KBM-7 (cell line): Measurements from ENCODE around the gene HIVEP2.

Experiments
- DNase-seq: peaks from one replicate; pipeline ENCODE4 v3.0.0-alpha.2; 2015
- in situ Hi-C: fragments of 300-500 bp; cut with MboI; formaldehyde crosslinking; loops from 2 replicates; pipeline ENCODE4 v1.14.3; 2020; ENCODE audit warnings: low sequenced_read_pairs, low pct_unique_long_range_greater_than_20kb, mixed read lengths

The HIVEP2 gene

DNA sequence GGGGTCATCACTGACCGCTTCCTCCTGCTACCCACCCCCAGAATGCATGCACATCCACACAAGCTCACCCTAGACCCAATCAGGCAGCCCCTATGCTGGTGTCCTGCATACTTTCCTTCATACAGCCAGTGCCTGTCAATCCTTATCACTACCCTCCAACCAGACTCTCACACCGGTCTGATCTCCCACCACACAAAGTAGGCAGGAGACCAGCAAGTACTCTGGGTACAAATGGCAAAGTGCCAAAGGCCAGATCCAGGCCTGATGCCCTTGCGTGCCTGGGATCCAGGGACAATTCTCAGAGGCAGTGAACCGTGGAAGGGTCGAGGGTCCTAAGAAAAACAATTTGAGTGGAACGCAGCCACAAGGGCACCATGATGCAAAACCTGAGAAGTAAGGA is 114.2 kb downstream of the HIVEP2 start:
- in situ Hi-C loops = no loop called here
- no peak for DNase-seq

DNA sequence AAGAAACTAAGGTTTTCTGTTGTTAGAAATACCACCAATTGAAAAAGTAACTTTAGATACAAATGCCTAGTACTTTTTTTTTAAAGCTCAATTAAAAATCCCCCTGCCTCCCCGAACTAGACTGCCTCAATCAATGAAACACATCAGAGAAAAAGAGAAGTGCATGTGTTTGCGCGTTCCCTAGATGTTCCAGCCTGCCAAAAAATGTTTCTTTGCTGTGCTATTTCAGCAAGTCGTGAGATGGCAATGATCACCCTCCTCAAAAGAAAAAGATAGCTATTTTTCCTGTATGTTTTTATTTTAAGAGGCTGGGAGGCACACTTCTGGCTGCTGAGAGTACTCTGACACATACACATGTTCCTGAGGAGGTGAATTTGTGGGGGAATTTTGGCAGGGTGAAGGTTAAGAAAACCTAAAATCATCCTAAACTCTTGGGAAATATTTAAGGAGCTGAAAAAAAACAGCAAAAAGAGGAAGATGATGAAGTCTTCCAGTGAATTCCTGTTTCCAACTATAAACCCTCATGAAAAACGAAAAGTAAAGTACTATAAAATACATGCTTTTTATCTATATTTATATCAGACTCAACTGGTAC is 114.8 kb downstream of the HIVEP2 start:
- in situ Hi-C loops = no loop called here
- no peak for DNase-seq

DNA sequence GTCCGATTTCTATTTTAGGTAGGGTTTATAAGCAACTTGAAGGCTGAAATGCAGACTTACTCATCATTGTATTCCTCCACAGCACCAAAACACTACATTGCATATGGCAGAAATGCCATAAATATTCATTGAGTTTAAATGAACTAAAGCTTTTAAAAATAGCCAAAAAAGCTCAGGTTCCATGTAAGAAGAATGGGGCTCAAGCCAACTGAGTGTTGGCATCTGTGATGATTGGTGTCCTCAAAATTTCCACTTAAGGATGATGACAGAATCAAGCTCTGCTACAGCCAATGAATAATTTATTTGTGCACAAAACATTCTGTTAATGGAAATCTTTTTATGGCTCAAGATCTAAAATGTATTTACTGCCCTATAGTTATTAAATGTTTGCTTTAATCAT is 115.4 kb downstream of the HIVEP2 start:
- DNase-seq = no peak
- in situ Hi-C loops = no loop called here

DNA sequence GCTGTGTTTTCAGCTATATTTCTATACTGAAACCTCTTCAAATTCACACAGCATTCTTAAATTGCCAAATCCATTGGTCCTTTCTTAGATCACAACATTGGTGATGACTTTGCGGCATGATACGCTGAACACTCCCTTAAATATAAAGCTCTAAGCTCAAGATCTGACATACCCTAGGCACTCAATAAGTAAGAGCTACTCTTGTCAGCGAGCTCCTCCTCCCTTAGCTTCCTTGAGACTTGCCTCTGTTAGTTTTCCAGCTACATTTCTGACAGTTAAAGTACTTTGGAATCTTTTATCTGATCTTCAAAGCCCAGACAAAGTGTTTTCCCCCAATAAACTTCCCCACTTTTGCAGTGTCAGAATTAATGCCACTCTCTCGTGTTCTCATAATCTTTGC is 117.0 kb downstream of the HIVEP2 start:
- no peak for DNase-seq
- in situ Hi-C loops = no loop called here

DNA sequence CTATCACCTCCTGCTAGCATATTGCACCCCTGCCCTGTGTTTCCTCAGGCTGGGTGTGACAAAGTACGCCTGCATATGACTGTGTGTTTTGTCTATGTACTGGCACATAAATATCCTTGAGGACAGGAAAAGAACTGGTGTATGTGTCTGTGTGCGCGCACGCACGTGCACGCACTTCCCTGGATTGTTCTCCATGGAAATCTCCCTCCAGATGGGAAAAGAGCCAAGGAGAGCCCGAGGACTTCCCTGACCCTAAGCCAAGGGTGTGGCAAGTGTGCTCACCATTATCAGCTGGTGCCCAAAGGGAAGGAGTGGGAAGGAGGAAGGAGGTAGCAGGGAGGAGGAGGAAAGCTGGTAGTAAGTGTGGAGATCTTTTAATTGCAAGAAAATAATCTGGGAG is 117.6 kb downstream of the HIVEP2 start:
- DNase-seq = no peak
- in situ Hi-C loops = no loop called here

DNA sequence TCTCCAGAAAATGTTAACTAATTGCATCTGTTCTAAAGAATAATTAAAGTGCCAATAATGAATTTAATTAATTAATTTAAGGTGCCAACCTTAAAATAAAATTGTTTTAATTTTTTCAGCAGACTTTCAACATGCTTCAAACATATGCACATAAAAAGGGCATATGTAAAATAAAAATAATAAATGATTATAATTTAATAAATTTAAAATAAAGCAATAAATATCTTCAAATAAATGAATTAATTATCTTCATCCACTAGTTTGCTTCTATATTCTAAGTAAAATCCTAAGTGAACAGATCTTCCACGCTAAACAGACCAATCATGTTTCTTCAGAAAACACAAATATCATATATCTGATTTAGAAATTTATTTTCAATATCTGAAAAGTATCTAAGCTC is 119.2 kb downstream of the HIVEP2 start:
- DNase-seq = no peak
- in situ Hi-C loops = no loop called here

DNA sequence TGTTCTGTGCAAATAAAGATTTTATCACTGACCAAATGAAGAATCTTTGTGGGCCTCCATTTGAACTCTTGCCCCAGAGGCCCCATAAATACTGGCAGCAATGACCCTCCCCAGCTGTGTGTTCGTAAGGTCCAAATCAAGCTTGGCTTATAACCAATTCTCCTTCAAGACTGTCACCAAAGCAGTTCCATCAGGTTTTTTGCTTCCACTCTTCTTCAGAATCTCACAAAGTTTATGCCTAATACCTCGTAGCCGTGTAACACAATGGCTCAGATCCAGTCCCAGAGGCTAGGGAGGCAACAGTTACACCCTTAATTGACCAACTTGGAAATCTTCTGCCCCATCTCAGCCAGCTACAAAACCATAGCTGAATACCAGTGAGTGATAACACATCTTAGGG is 120.5 kb downstream of the HIVEP2 start:
- in situ Hi-C loops = no loop called here
- DNase-seq = no peak

DNA sequence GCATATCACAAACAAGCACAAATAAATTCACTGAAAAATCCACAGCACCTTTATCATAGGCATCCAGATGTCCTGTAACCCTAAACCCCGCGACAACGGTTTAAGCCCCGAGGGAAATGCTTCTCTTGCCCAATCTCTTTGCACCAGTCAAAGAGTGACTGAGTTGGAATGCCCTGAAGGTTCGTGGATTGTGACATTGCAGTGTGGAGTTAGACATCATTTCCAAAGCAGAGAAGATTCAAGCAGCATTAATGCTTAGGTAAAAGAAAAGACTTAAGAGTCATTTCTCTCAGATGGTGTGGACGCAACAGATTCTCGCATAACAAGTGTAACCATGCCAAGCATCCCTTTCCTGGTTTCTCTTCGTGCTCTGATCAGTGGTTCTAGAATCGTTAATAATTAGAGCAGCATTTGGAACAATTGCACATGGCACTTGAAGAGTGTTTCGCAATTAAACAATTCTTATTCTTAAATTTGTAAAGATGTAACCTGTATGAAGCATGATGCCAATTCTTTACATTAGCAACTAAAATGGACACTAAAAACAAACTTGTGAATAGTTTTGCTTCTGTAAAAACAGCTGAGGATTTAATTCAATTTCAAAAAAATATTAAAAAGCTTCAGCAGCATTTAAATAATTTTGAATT is 121.6 kb downstream of the HIVEP2 start:
- in situ Hi-C loops = no loop called here
- DNase-seq = no peak

DNA sequence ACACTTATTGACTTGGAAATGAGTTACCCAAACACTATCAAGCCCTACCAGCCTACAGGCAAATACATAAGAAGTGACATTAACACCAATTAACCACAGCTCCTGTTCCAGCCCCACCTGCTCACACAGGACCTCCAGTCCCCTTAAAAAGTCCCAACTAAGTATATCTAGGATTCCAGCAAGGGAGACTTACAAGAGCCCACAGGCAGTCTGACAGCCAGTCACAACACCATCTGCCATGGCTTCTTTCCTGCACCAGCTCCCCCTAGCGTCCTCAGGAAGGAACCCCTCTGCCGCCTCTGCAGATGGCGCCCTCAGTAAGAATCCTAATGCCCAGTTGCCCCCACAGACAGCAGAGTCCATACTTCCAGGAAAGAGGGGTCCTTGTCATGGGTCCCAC is 122.1 kb downstream of the HIVEP2 start:
- DNase-seq = peak; percentile 47
- in situ Hi-C loops = no loop called here

DNA sequence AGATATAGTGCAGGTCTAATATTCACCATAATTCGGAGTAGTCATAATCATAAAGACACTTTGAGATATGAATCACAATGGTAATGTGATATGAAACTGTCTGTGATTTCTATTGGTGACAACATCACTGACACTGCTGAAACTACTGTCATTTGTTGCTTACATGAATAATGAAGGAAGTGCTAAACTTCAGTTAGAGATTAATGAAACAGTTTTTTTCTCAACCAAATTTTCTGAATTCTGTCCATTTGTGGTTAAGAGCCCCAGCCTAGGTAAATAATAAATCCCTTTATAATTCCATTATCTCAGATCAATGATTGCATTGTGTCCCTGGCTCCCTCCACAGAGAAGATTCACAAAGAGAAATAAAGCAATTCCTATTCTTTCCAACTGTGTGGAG is 122.6 kb downstream of the HIVEP2 start:
- in situ Hi-C loops = no loop called here
- DNase-seq = no peak

DNA sequence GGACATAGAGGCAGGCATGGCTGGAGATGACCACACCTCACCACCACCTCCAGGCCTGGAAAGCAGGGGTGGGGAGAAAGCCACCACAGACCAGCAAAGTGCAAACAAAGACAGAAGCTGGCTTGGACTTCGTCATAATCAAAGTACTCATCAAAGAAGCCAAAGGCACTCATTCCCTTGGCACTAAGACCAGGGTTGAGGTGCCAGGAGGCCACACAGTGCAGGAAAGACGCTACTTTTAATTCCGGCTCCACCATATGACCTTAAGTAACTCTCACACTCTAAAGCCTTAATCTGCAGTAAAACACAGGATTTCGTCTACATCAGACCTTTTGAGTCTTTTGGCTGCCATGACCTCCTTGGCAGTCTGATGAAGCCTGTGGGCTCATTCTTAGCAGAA is 123.1 kb downstream of the HIVEP2 start:
- in situ Hi-C loops = no loop called here
- DNase-seq = no peak

DNA sequence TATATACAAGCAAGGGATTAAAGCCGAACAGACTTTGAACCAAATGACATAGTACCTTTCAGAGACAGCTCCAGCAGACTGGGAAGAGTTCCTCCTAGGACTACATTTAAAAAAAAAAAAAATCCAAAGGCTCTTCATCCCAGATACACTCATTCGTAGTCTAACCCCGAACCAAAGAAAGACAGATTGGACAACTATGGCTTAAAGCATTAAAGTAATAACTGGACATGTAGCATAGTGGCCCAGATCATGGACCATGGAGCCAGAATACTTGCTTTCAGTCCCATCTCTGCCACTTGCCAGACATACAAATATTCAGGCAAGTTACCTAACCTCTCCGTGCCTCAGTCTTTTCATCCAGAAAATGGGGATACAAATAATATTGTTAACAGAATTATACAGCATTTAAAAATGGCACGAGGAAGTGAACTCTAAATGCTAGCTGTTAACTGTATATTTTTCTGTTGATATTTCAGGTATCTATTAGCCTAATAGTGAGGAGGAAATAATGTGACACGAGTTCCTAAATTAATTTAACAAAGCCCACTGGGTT is 123.7 kb downstream of the HIVEP2 start:
- in situ Hi-C loops = no loop called here
- no peak for DNase-seq

DNA sequence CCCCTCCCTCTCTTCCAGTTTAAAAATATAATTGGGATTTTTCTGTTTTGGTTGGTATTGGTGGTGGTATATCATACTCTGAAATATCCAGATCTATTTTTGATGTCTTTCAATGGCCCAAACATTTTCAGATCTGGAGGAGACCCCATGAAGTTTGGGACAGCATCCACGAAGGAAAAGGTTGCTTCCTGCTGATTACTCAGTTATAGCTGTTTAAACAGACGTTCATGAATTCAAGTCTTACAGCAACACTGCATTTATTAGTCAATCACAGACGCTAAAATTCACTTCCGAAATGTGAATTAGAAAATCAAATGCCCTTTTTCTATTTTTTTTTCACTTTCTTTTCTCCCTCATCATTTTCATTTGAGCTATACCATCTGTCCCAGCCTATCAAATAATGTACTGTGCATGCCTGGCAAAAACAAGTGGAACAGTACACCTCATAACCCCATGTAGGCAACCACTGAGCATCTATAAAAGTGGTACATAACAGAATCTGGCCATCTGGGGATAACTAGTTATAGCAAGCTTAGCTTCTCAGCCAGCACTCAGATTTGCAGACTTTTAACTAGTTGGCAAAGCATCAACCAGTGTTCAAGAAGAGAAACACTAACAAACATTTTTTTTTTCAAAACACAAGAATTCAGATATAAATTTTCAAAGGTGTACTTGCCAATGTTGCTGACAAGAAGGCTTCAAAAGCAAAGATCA is 124.5 kb downstream of the HIVEP2 start:
- no peak for DNase-seq
- in situ Hi-C loops = no loop called here

DNA sequence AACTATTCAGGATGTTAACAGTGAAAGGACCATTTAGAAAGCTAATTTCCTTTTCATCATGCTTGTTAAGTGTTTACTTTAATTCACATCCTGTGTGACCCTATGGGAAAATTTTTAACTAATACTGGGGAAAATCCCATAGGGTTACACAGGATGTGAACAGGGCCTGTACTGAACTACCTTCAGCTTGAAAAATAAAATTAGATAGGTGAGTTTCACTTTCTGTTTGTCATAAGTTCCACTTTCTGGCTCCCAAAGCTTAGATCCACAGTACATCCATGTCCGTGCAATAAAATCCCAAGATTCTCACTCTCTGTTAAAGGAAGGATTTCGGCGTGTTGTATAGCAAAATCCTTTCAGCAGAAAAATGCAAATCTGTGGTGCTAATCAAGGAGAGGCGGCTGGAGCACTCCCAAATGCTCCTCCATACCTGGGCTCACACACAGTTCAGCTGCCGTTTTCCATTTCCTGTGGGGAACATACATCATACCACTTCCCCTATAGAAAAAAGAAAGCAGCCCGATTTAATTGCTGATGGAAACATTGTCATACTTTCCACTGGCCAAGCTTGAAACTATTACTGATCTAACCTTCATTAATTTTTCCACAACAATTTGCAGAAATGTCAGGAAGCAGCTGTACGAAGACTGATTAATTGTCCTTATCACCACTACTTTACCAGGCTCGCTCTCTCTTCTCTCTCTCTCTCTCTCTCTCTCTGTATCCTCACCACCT is 125.2 kb downstream of the HIVEP2 start:
- DNase-seq = peak; percentile 77

DNA sequence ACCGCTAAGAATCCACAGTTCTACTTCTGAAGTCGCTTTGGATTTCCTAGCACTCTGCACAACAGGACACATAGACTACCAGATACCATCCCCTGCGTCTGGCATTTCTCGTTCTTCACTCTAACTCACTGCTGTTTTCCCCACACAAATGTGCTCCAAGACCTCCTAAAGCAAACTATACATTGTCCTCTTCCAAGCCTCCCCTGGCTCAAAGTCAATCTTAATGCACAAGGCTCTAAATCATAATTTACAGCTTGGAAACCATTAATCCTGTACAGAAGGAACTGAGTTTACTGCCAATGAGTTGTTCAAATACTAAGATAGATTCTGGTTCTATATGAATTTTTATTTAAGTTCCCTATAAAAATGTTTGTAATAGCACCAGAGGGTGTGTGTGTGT is 128.5 kb downstream of the HIVEP2 start:
- DNase-seq = no peak
- in situ Hi-C loops = no loop called here

More for the DNA sequence above, 125.2 kb downstream of the HIVEP2 start:
- in situ Hi-C loops = no loop called here

DNA sequence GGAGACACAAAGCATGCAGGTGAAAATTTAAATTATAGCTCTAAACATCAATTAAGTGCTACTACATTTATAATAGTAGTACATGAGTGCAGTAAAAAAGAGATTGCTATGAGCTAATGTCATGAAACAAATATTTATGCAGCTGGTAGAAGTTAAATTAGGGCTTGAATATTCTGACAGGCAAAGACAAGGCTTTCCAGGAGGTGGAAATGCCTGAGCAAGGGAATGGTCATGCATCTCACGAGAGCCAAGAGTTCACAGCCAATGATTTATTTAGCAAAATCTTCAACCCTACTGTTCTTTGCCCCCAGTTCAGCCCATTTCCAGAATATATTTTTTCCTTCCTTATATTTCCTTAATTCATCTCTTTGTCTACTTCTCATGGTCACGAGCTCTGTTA is 128.9 kb downstream of the HIVEP2 start:
- in situ Hi-C loops = no loop called here

DNA sequence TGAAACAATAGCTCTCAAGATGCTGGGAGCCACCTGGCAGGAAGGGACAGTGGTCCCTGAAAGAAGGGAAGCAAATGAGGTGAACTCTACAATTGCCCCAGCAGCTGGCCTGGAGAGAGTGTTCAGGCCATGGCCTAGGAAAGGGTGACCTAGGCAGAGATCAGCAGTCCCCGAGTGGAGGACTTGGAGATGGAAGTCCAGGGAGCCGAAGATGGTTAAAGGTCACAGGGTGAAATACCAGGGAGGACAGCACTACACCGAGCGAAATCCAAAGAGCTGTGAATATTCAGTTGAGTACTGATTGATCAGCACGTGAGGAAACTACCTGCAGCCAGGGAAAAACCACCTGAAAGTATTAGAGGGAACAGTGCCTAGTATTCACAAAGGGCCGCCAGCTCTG is 133.1 kb downstream of the HIVEP2 start:
- in situ Hi-C loops = no loop called here
- no peak for DNase-seq

More for the DNA sequence above, 128.9 kb downstream of the HIVEP2 start:
- no peak for DNase-seq

DNA sequence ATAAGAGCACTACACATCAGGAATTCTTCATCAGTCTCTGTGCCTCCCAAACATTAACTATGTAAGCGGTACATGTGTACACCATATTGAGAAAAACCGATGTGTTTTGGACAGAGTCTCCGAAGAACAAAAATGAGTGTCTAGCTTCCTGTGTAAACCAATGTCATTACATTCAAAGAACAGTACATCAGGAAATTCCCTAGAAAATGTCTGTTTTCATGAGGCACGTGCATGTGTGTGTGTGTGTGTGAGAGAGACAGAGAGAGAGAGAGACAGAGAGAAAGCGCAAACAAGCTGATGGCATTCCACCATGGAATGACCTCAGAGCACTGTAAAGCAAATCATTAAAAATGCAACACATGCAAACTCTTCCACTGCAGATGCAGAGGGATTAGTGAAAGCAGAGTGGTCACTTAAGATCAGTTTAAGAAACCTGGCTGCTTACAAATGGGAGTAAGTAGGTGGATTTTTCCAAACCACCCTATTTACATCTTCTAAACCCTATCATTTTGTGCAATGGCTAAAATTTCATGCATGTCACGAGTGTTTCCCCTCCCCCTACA is 133.9 kb downstream of the HIVEP2 start:
- in situ Hi-C loops = no loop called here

DNA sequence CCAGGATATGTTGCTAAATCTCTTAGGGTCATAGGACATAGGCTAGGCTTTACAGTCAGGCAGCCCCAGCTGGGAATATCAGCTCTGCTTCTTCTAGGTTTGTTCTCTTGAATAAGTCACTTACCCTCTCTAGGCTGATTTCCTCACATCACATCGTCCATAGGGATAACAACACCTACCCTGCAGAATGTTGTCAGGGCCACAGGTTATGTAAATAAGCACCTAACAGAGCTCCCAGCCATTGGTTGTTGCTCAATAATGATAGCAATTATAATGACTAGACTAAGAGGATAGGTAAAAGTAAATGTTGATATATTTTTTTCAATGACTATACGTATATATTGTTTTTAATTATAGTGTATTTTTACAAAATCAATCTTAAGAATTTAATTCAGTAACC is 135.0 kb downstream of the HIVEP2 start:
- no peak for DNase-seq
- in situ Hi-C loops = no loop called here

More for the DNA sequence above, 133.9 kb downstream of the HIVEP2 start:
- DNase-seq = no peak
